SU-DHL-6 (cell line): ENCODE measurements around the gene MCCC2.

Source experiments
- EZH2phosphoT487 ChIP-seq: fragments of 200-600 bp; sonication (generic), shearing (Covaris generic); conservative IDR thresholded peaks from 2 replicates; pipeline ENCODE4 v1.6.1; 2018; ENCODE audit warnings: mild to moderate bottlenecking, antibody characterized with exemption, low read length, moderate library complexity, mixed read lengths
- TF ChIP-seq, protein P1 (sequence below): fragments of 200-600 bp; sonication (generic); IDR thresholded peaks from one replicate; pipeline ENCODE4 v1.5.1; 2017; ENCODE audit warnings: antibody characterized with exemption, mild to moderate bottlenecking, low read length, moderate library complexity; ENCODE audit not compliant: insufficient read depth, poor library complexity, severe bottlenecking

DNA sequence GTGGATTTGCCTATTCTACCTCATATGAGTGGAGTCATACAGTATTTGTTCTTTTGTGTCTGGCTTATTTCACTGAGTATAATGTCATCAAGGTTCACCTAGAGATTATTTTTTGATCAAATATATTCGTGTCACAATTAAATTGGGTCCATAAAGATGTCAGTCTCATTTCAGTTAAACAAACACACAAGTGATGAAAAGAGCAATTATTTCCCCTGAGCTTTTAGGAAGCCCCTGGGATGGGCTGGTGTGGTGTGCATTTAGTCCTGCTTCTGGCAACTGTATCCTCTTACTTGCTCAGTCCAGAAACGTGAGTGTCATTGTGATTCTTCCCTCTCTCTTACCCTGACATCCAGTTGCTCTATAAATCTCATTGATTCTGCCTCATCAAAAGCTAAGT is 79.2 kb downstream of the MCCC2 start:
- TF ChIP-seq, protein P1, sequence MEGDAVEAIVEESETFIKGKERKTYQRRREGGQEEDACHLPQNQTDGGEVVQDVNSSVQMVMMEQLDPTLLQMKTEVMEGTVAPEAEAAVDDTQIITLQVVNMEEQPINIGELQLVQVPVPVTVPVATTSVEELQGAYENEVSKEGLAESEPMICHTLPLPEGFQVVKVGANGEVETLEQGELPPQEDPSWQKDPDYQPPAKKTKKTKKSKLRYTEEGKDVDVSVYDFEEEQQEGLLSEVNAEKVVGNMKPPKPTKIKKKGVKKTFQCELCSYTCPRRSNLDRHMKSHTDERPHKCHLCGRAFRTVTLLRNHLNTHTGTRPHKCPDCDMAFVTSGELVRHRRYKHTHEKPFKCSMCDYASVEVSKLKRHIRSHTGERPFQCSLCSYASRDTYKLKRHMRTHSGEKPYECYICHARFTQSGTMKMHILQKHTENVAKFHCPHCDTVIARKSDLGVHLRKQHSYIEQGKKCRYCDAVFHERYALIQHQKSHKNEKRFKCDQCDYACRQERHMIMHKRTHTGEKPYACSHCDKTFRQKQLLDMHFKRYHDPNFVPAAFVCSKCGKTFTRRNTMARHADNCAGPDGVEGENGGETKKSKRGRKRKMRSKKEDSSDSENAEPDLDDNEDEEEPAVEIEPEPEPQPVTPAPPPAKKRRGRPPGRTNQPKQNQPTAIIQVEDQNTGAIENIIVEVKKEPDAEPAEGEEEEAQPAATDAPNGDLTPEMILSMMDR = no peak
- no peak for TF ChIP-seq EZH2phosphoT487
